ENCODE measurements around the gene TMEM150C.

The TMEM150C gene

DNA sequence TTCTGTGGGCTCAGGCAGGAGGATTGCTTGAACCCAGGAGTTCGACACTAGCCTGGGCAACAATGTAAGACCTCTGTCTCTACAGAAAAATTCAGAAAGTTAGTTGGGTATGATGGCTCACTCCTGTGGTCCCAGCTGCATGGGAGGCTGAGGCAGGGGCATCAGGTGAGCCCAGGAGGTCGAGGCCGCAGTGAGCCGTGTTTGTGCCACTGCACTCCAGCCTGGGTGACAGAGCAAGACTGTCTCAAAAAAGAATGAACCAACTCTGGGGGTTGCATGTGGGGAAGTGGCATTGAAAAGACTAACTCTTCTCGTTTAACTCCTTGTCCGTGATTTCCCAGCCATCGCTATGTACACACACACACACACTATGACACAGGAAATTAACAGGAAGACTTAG is 104.5 kb downstream of the TMEM150C start:
- TF ChIP-seq, protein P1, sequence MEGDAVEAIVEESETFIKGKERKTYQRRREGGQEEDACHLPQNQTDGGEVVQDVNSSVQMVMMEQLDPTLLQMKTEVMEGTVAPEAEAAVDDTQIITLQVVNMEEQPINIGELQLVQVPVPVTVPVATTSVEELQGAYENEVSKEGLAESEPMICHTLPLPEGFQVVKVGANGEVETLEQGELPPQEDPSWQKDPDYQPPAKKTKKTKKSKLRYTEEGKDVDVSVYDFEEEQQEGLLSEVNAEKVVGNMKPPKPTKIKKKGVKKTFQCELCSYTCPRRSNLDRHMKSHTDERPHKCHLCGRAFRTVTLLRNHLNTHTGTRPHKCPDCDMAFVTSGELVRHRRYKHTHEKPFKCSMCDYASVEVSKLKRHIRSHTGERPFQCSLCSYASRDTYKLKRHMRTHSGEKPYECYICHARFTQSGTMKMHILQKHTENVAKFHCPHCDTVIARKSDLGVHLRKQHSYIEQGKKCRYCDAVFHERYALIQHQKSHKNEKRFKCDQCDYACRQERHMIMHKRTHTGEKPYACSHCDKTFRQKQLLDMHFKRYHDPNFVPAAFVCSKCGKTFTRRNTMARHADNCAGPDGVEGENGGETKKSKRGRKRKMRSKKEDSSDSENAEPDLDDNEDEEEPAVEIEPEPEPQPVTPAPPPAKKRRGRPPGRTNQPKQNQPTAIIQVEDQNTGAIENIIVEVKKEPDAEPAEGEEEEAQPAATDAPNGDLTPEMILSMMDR (IDR thresholded peaks at IDR 0.05; ENCODE audit: insufficient read depth, low read length) = no peak
- TF ChIP-seq SPI1 (IDR thresholded peaks at IDR 0.05; ENCODE audit: borderline replicate concordance, low read depth) (no peak), GABPA (IDR thresholded peaks at IDR 0.05; ENCODE audit: low read depth) (no peak), POLR2AphosphoS5 (IDR thresholded peaks at IDR 0.05; ENCODE audit: low read depth) (no peak)
- TF ChIP-seq, protein P2, sequence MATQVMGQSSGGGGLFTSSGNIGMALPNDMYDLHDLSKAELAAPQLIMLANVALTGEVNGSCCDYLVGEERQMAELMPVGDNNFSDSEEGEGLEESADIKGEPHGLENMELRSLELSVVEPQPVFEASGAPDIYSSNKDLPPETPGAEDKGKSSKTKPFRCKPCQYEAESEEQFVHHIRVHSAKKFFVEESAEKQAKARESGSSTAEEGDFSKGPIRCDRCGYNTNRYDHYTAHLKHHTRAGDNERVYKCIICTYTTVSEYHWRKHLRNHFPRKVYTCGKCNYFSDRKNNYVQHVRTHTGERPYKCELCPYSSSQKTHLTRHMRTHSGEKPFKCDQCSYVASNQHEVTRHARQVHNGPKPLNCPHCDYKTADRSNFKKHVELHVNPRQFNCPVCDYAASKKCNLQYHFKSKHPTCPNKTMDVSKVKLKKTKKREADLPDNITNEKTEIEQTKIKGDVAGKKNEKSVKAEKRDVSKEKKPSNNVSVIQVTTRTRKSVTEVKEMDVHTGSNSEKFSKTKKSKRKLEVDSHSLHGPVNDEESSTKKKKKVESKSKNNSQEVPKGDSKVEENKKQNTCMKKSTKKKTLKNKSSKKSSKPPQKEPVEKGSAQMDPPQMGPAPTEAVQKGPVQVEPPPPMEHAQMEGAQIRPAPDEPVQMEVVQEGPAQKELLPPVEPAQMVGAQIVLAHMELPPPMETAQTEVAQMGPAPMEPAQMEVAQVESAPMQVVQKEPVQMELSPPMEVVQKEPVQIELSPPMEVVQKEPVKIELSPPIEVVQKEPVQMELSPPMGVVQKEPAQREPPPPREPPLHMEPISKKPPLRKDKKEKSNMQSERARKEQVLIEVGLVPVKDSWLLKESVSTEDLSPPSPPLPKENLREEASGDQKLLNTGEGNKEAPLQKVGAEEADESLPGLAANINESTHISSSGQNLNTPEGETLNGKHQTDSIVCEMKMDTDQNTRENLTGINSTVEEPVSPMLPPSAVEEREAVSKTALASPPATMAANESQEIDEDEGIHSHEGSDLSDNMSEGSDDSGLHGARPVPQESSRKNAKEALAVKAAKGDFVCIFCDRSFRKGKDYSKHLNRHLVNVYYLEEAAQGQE (IDR thresholded peaks at IDR 0.05; ENCODE audit: insufficient replicate concordance, low read depth) = no peak

DNA sequence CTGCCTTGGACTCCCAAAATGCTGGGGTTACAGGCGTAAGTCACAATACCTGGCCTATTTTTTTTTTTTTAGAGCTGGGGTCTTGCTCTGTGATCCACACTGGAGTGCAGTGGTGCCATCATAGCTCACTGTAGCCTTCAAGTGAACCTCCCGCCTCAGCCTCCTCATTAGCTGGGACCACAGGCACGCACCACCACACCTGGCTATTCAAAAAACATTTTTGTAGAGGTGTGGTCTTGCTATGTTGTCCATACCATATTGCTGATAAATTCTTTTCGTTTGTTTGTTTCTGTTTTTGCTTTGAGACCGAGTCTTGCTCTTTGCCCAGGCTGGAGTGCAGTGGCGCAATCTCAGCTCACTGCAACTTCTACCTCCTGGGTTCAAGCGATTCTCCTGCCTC is 109.8 kb downstream of the TMEM150C start:
- TF ChIP-seq SPI1 (IDR thresholded peaks at IDR 0.05; ENCODE audit: borderline replicate concordance, low read depth) (no peak), GABPA (IDR thresholded peaks at IDR 0.05; ENCODE audit: low read depth) (no peak), POLR2AphosphoS5 (IDR thresholded peaks at IDR 0.05; ENCODE audit: low read depth) (no peak)
- TF ChIP-seq, protein P2 (IDR thresholded peaks at IDR 0.05; ENCODE audit: insufficient replicate concordance, low read depth) = no peak
- TF ChIP-seq, protein P1 (IDR thresholded peaks at IDR 0.05; ENCODE audit: insufficient read depth, low read length) = no peak

More for the DNA sequence above, 104.5 kb downstream of the TMEM150C start:
- H3K27ac ChIP-seq (replicated peaks) = no peak overlapping the region
- no peaks in the 10 kb centered on the region for H3K27me3 ChIP-seq (ENCODE audit: insufficient read depth, poor library complexity, severe bottlenecking)
- no peak overlapping the region for H3K4me3 ChIP-seq (replicated peaks; ENCODE audit: insufficient read depth, low read length)
- DNase-seq (ENCODE audit: low read depth in 1 of 2, low spot score in 1 of 2) = no peak

DNA sequence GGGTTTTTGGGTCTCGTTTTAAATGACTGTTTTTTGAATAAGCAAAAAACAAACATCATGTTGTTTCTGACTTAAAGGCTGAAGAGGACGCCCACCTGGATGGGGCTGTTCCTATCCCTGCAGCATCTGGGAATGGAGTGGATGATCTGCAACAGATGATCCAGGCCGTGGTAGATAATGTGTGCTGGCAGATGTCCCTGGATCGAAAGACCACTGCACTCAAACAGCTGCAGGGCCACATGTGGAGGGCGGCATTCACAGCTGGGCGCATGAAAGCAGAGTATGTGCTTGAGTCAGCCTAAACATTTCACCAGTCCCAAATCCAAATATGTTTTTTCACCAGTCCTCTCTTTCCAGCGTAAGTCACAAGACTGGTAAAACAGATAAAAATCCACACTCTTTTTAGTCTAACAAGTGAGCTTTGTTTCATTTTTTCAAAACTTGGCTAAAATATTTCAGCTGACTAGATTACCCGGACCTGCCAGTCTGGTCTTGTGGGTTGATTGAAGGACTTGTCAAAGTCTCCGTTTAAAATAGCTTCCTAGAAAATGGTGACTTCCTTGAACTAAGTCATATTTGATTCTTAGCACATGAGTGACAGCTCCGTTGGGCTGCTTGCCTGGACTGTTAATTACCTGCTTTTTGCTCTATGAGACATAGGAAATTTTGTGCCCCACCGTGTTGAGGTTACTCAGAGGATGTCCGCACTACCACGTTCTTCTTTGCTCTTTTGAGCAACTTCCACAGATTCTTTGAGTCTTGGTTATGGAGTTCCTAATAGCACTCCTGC is 110.6 kb downstream of the TMEM150C start:
- Histone ChIP-seq H3K27me3 (ENCODE audit: insufficient read depth, poor library complexity, severe bottlenecking) (no peaks in the 10 kb centered on the region), H3K27ac (replicated peaks) (no peak overlapping the region), H3K4me3 (replicated peaks; ENCODE audit: insufficient read depth, low read length) (no peak overlapping the region)
- TF ChIP-seq, protein P2 (IDR thresholded peaks at IDR 0.05; ENCODE audit: insufficient replicate concordance, low read depth) = no peak
- TF ChIP-seq POLR2AphosphoS5 (IDR thresholded peaks at IDR 0.05; ENCODE audit: low read depth) (no peak), GABPA (IDR thresholded peaks at IDR 0.05; ENCODE audit: low read depth) (no peak), SPI1 (IDR thresholded peaks at IDR 0.05; ENCODE audit: borderline replicate concordance, low read depth) (no peak)
- TF ChIP-seq, protein P1 (IDR thresholded peaks at IDR 0.05; ENCODE audit: insufficient read depth, low read length) = no peak
- DNase-seq (ENCODE audit: low read depth in 1 of 2, low spot score in 1 of 2) = no peak

More for the DNA sequence above, 109.8 kb downstream of the TMEM150C start:
- DNase-seq (ENCODE audit: low read depth in 1 of 2, low spot score in 1 of 2) = no peak
- Histone ChIP-seq H3K27ac (replicated peaks) (no peak overlapping the region), H3K4me3 (replicated peaks; ENCODE audit: insufficient read depth, low read length) (no peak overlapping the region), H3K27me3 (ENCODE audit: insufficient read depth, poor library complexity, severe bottlenecking) (no peaks in the 10 kb centered on the region)
